ENCODE results near the gene VIPR2.

- TF ChIP-seq POLR2AphosphoS5 (IDR thresholded peaks at IDR 0.05) (no peak), POLR2A (IDR thresholded peaks at IDR 0.05; ENCODE audit: low read depth) (no peak), CTCF (IDR thresholded peaks at IDR 0.05) (no peak), EP300 (IDR thresholded peaks at IDR 0.05) (no peak)
Measured at GRCh38 chr7:159040912-159041711, 103.6 kb downstream of the VIPR2 start.
